Hepatocyte (in vitro differentiated cells): ENCODE data around the gene MAD1L1.

Source experiments
- CTCF ChIP-seq: fragments of 200-600 bp; sonication (generic); IDR thresholded peaks from 2 replicates; pipeline ENCODE4 v1.5.1; 2016; ENCODE audit warnings: antibody characterized with exemption, mild to moderate bottlenecking; ENCODE audit not compliant: poor library complexity
- EZH2 ChIP-seq: fragments of 200-600 bp; sonication (generic); IDR thresholded peaks from 2 replicates; pipeline ENCODE4 v1.6.1; 2016; ENCODE audit warnings: antibody characterized with exemption, mild to moderate bottlenecking, borderline replicate concordance
- EZH2phosphoT487 ChIP-seq: fragments of 200-600 bp; sonication (generic); IDR thresholded peaks from one replicate; pipeline ENCODE4 v1.6.1; 2018; ENCODE audit warnings: antibody characterized with exemption, mild to moderate bottlenecking, low read depth, moderate library complexity; ENCODE audit not compliant: unreplicated experiment, severe bottlenecking

GRCh38 chr7:1974290-1975101 lies 258.2 kb downstream of the MAD1L1 start:
- TF ChIP-seq CTCF (no peak), EZH2 (no peak), EZH2phosphoT487 (no peak)
